Left ventricle myocardium superior (tissue), 1 donor: ENCODE measurements around the gene ZNF780B. TPM values are rescaled to one million over a fixed set of nuclear protein-coding genes. Genes with fewer than 3 reads are reported as not detected.

ENCODE experiments used
- ATAC-seq: fragments of 200-7000 bp; cut with Tn5 transposase; one replicate; pipeline ENCODE4 v1.9.1; 2020; ENCODE audit warnings: mild to moderate bottlenecking, moderate library complexity
- DNase-seq: peaks from one replicate; pipeline ENCODE4 v3.0.0-alpha.2; 2020
- intact Hi-C: fragments of 100-400 bp; cut with micrococcal nuclease; formaldehyde crosslinking; loops from one replicate; pipeline ENCODE4 v1.11.0; 2022
- total RNA-seq: library from RNA; stranded (reverse); fragmentation: NEBNext Ultra II Directional; extraction: Animal tissue kit (Norgen Biotek cat#: 25700); gene quantifications from one replicate; pipeline ENCODE4 v1.2.1, GENCODE V29; 2021
- donor health status: DM: no; HTN: yes; CAD: no; lungs with severe emphysema.

ZNF780B gene
- total RNA-seq, 1 donor from 2014 or later, result 29.4 TPM

GRCh38 chr19:39993605-39994004 lies 62.4 kb downstream of the ZNF780B start:
- DNase-seq (no peak), ATAC-seq (no peak)
- intact Hi-C loops, result no loop called here

- intact Hi-C loops, result no loop called here
- DNase-seq (no peak), ATAC-seq (no peak)
These were observed 68.4 kb downstream of the ZNF780B start for GRCh38 chr19:39987596-39987995.

DNA sequence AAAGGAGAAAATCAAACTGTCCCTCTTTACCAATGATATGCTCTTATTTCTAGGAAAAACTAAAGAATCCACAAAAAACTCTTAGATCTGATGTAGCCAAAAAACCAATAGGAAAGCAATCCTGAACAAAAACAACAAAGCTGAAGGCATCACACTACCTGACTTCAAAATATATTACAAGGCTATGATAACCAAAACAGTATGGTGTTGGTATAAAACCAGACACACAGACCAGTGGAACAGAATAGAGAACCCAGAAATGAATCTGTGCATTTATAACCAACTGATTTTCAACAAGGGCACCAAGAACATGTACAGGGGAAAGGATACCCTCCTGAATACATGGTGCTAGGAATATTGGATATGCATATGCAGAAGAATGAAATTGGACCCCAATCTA lies 68.9 kb downstream of the ZNF780B start:
- DNase-seq (no peak), ATAC-seq (no peak)
- intact Hi-C loops, result no loop called here

- ATAC-seq (no peak), DNase-seq (no peak)
- intact Hi-C loops, result no loop called here
These were observed 69.4 kb downstream of the ZNF780B start for GRCh38 chr19:39986643-39987042.

DNA sequence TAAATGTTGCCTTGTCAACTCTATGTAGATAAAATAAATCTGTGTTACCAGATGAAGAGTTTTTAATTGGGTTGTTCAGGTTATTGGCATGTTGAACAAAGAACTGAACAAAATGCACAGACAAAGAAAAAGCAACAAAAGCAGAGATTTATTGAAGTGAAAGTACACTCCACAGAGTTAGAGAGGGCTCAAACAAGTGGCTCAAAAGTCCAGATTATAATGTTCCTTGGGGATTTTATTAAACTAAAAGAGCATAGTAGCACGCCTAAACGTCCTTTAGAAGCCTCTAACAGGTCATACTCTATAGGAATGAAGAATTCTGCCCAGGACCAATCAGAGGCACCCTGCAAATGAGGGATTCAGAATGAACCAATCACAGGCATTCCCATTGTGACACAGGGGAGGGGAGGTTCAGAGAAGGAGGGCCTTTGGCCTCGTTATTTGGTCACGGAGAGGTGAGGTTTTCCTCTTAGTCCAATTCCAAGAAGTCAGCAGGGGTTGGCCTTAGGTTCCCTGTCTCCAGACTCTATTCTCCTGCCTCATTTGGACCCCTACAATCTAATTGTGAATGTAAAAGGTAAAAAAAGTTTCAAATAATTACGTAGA lies 72.2 kb downstream of the ZNF780B start:
- no peak for ATAC-seq
- intact Hi-C loops, result no loop called here
- DNase-seq, result no peak

DNA sequence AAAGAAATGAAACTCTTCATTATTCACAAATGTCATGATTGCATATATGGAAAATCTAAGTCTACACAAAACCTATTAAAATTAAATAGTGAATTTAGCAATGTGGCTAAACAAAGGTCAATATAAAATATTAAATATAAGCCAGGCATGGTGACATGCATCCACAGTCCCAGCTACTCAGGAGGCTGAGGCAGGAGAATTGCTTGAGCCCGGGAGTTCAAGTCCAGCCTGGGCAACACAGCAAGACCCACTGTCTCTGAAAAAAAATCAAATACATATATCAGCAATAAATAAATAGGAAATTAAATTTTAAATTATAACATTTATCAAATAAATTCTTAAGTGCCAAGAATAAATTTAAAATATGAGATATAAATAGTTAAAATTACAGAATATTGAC lies 73.1 kb downstream of the ZNF780B start:
- no peak for ATAC-seq
- intact Hi-C loops, result no loop called here
- DNase-seq, result no peak

Other genes starting within 250 kb of the ZNF780B start
- gene DYRK1B, start 222.1 kb downstream of the ZNF780B start, total RNA-seq, result 27.3 TPM
- gene FBL, start 209.9 kb downstream of the ZNF780B start, total RNA-seq, result 57.3 TPM
- 13.0 TPM for gene FCGBP, start 121.6 kb downstream of the ZNF780B start, total RNA-seq
- 69.3 TPM for gene PSMC4, start 85.1 kb downstream of the ZNF780B start, total RNA-seq
- 6.9 TPM for gene ZNF546, start 59.2 kb downstream of the ZNF780B start, total RNA-seq
- gene ZNF780A, start 34.7 kb upstream of the ZNF780B start, total RNA-seq, result 9.6 TPM
- gene MAP3K10, start 135.2 kb upstream of the ZNF780B start, total RNA-seq, result 19.6 TPM
- not detected for gene TTC9B, start 162.2 kb upstream of the ZNF780B start, total RNA-seq
- not detected for gene CCNP, start 170.5 kb upstream of the ZNF780B start, total RNA-seq
- 135 TPM for gene AKT2, start 229.1 kb upstream of the ZNF780B start, total RNA-seq